ENCODE measurements around the gene BRMS1.
"Not testable (repeated sequence)": the region's sequence is repeated elsewhere in the genome, so short reads cannot be mapped to it uniquely, and the experiment has no call there.

Gene BRMS1

GRCh38 chr11:66324664-66325063 is 20.2 kb downstream of the BRMS1 start:
- in situ Hi-C loops (cut with HindIII; ENCODE audit: low sequenced_read_pairs): no loop called here
- H3K4me3 ChIP-seq (ENCODE audit: low read depth, low read length): no peak overlapping the region
- no peak for TF ChIP-seq CTCF (IDR thresholded peaks at IDR 0.05; ENCODE audit: low read depth, low read length, missing control alignments)
- no peak for DNase-seq (ENCODE audit: low read depth)

GRCh38 chr11:66323684-66324083 is 21.2 kb downstream of the BRMS1 start:
- in situ Hi-C loops (cut with HindIII; ENCODE audit: low sequenced_read_pairs): no loop called here
- no peak for TF ChIP-seq CTCF (IDR thresholded peaks at IDR 0.05; ENCODE audit: low read depth, low read length, missing control alignments)
- no peak for DNase-seq (ENCODE audit: low read depth)
- no peak overlapping the region for H3K4me3 ChIP-seq (ENCODE audit: low read depth, low read length)

GRCh38 chr11:66322732-66323427 is 22.0 kb downstream of the BRMS1 start:
- H3K4me3 ChIP-seq (ENCODE audit: low read depth, low read length): no peak overlapping the region
- in situ Hi-C loops (cut with HindIII; ENCODE audit: low sequenced_read_pairs): no loop called here

GRCh38 chr11:66321606-66322005 is 23.3 kb downstream of the BRMS1 start:
- DNase-seq (ENCODE audit: low read depth): no peak
- in situ Hi-C loops (cut with HindIII; ENCODE audit: low sequenced_read_pairs): no loop called here
- no peak overlapping the region for H3K4me3 ChIP-seq (ENCODE audit: low read depth, low read length)
- TF ChIP-seq CTCF (IDR thresholded peaks at IDR 0.05; ENCODE audit: low read depth, low read length, missing control alignments): no peak

More at GRCh38 chr11:66322732-66323427, 22.0 kb downstream of the BRMS1 start:
- TF ChIP-seq CTCF (IDR thresholded peaks at IDR 0.05; ENCODE audit: low read depth, low read length, missing control alignments): no peak
- no peak for DNase-seq (ENCODE audit: low read depth)

- in situ Hi-C loops (cut with HindIII; ENCODE audit: low sequenced_read_pairs); H3K4me3 ChIP-seq (ENCODE audit: low read depth, low read length); DNase-seq (ENCODE audit: low read depth): not testable (repeated sequence)
Observed at GRCh38 chr11:66320748-66321147, 24.2 kb downstream of the BRMS1 start.

- in situ Hi-C loops (cut with HindIII; ENCODE audit: low sequenced_read_pairs); H3K4me3 ChIP-seq (ENCODE audit: low read depth, low read length); DNase-seq (ENCODE audit: low read depth): not testable (repeated sequence)
Observed at GRCh38 chr11:66320289-66320688, 24.6 kb downstream of the BRMS1 start.

GRCh38 chr11:66318600-66318970 is 26.3 kb downstream of the BRMS1 start:
- no peak for TF ChIP-seq CTCF (IDR thresholded peaks at IDR 0.05; ENCODE audit: low read depth, low read length, missing control alignments)
- no peak for DNase-seq (ENCODE audit: low read depth)
- H3K4me3 ChIP-seq (ENCODE audit: low read depth, low read length): no peak overlapping the region
- in situ Hi-C loops (cut with HindIII; ENCODE audit: low sequenced_read_pairs): no loop called here
